Mesodermal cell (in vitro differentiated cells): ENCODE data around the gene FAM156A.
"Not testable (repeated sequence)": the region's sequence is repeated elsewhere in the genome, so short reads cannot be mapped to it uniquely, and the experiment has no call there.

Experiments
- H3K27ac ChIP-seq: 2 replicates; pipeline ENCODE4 v1.7.0; 2013; ENCODE audit warnings: mild to moderate bottlenecking, low read depth, low read length, moderate library complexity; ENCODE audit not compliant: severe bottlenecking
- H3K36me3 ChIP-seq: 2 replicates; pipeline ENCODE4 v1.7.1; 2013; ENCODE audit warnings: mild to moderate bottlenecking, low read length, moderate library complexity; ENCODE audit not compliant: control insufficient read depth, insufficient read depth
- H3K4me1 ChIP-seq: one replicate; pipeline ENCODE4 v1.7.1; 2013; ENCODE audit warnings: mild to moderate bottlenecking, low read length; ENCODE audit not compliant: insufficient read depth, control insufficient read depth, poor library complexity, severe bottlenecking
- H3K4me3 ChIP-seq: 2 replicates; pipeline ENCODE4 v1.7.0; 2013; ENCODE audit warnings: low read length, control low read depth, mild to moderate bottlenecking; ENCODE audit not compliant: insufficient read depth, poor library complexity, severe bottlenecking; ENCODE audit errors: extremely low read depth
- H3K9me3 ChIP-seq: 2 replicates; pipeline ENCODE4 v1.7.1; 2013; ENCODE audit warnings: mild to moderate bottlenecking, low read length, moderate library complexity; ENCODE audit not compliant: control insufficient read depth
- WGBS, 2 experiments: methylation state at CpG; one replicate each; pipeline ENCODE4 v1.1.5; 2013; ENCODE audit warnings: missing lambda C conversion rate in 2 of 2; ENCODE audit not compliant: insufficient coverage in 2 of 2; 5-methylcytosine and 5-hydroxymethylcytosine counted together

The FAM156A gene

DNA sequence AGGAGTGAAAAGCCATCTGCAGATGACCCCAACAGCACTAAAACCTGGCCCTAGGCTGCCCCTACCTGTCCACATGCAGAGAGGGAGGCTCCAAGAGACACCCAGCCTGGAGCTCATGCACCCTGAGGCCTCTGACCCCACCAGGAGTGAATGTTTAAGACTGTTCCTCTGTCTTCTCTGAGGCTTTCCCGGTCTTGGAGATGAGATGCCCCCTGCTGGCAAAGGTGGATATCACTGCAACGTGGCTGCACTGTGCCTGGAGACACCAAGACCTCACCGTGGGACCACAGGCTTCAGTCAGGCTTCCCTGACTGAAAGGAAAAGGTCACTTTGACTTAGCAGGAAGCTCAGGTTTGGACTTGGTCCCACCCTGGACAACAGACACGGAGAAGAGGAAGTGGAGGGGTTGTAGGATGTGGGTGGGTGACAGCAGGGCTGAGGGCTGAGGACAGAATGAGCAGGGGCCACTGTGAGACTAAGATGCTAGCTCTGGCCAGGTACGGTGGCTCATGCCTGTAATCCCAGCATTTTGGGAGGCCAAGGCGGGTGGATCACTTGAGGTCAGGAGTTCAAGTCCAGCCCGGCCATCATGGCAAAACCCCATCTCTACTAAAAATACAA lies 31.8 kb upstream of the FAM156A start:
- not testable (repeated sequence) for H3K9me3 ChIP-seq, H3K4me3 ChIP-seq, H3K36me3 ChIP-seq, H3K27ac ChIP-seq, H3K4me1 ChIP-seq
- WGBS, 2 experiments = 0% methylated on average over 1 to 3 of the region's 7 CpGs

DNA sequence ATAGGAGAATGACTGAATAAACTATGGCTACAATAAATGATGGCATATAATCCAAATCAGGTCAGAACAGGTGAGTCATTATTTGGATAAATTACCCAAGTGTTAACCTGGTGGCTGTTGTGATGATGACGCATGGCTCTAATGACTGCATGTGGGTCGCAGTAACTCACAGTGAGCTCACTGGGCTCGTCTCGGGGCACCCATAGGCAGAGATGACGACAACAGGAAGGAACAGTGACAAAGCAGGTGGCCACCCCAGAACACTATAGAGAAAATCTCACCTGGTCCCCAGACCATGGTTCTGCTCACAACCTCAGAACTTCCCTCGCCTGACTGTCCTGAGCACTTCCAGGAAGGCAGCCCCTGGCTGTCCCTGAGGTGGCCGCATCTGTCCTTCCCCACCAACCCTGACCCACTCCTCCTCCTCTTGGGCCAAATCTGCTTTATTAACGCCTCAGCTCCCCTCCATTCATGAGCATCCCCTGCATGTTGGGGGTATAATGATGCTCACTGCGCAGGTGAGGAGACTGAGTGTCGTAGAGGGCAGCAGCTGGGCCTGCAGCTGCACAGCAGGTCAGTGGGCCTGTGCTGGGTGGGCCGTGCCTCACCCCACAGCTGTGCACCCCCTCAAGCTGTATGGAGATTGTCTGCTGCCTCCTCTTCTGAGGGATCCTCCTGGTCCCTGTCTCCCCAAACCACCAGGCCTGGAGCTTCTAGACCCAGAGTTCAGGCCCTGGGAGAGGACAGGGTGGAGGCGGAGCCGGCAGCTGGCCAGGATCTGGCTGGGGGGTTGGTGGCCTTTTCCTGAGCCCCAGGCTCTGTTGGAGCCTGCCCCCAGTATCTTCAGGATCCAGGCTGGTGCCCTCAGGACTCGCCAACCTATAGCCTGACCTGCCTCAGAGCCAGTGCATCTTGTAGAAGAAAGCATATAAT lies 30.9 kb upstream of the FAM156A start:
- Histone ChIP-seq H3K4me1 (peaks cover 1% of the 10 kb centered on the region), H3K27ac (no peak overlapping the region), H3K9me3 (no peaks in the 10 kb centered on the region), H3K36me3 (no peaks in the 10 kb centered on the region), H3K4me3 (no peak overlapping the region)
- WGBS, 2 experiments = 100% methylated on average over 2 to 4 of the region's 14 CpGs

DNA sequence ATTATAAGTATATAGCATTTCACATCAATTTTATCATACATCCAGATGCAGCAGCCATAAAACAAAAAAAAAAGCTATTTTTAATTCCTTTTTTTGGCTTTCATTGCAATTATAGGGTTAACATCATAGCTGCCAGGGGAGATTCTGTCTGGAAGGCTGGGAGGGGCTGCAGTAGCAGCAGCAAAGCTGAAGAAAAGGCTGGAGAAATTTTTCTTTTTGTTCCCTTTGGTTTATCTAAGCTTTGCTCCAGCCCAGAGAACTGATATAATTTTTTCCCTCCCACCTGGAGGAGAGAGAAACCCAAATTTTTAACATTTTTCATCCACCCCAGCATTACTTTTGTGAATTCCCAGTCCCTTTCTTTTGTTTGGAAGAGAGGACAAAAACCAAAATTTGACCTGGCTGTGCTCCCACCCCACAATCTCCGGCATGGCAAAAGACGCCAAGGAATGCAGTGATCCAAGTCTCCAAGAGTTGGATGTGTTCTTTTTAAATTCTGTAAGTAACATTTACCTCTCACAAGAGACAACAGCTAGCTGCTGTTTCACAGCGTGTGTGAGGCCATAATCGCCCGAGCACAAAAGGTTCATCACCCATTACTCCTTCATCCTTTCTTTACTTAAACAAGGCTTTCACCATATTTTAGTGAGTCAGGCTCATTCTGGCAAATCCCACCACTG lies 25.1 kb upstream of the FAM156A start:
- Histone ChIP-seq H3K27ac (peak overlapping the region; percentile 71), H3K36me3 (no peaks in the 10 kb centered on the region), H3K9me3 (no peaks in the 10 kb centered on the region), H3K4me3 (no peak overlapping the region), H3K4me1 (peaks cover 18% of the 10 kb centered on the region)
- WGBS, 2 experiments = no CpG with 5 or more reads among the region's 5 CpGs

DNA sequence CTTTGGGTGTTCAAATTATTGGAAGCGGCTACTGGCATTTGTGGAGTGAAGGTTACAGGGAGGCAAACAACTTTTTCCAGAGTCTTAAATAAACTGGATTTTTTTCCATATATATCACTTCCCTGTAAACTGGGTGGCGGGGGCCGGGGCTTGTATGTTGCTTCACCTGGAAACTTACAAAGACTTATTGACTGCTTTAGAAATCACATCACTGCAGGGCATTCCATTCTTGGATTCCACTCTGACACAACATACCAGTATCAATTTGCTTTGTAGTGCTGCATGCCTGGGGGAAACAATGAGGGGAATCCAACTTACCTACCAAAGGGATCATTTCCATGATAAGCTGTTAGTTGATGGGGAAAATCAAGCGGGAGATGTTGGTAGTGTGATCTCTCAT lies 21.7 kb upstream of the FAM156A start:
- 100% methylated on average over 2 of the region's 4 CpGs; no CpG with 5 or more reads in 1 of the 2 experiments for WGBS, 2 experiments
- Histone ChIP-seq H3K36me3 (no peaks in the 10 kb centered on the region), H3K27ac (peak overlapping the region; percentile 84), H3K4me1 (peaks cover 18% of the 10 kb centered on the region), H3K4me3 (no peak overlapping the region), H3K9me3 (no peaks in the 10 kb centered on the region)

DNA sequence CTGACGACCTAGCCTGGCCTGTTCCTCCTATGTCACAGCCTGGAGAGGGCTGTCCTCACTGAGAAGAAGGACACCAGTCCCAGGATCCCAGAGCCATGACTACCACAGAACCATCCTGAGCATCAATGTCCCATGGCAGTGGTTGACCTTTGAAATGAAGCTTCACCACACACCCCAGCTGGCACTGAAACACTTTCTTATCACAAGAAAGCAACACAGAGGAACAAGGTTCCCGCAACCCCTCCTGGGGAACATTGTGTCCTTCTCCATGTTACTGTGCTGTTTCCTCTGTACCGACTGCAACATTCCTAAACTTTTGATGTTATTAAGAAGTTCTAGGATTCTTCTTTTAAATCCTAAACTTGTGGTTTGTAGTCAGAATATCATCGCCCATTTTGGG lies 21.2 kb upstream of the FAM156A start:
- Histone ChIP-seq H3K4me1 (peaks cover 18% of the 10 kb centered on the region), H3K27ac (peak overlapping the region; percentile 84), H3K36me3 (no peaks in the 10 kb centered on the region)

DNA sequence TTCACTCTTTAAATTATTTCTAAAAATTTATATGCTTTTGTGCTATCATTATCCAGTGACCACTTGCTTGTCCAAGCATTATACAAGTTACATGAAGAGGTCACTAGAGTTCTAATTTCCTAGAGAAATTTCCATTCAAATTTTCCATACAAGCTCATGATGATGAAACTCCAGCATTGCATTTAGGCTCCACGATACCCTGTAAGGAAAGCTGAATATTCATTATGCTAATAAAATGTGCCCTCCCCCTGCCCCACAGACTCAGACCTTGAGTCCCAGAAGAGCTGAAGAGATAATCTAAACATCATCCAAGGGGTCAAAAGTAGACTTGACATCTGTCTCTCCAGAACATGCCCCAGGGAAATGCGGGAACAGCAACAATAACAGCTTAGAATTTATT lies 19.6 kb upstream of the FAM156A start:
- Histone ChIP-seq H3K27ac (no peak overlapping the region), H3K9me3 (no peaks in the 10 kb centered on the region), H3K4me3 (no peak overlapping the region), H3K4me1 (peaks cover 10% of the 10 kb centered on the region), H3K36me3 (no peaks in the 10 kb centered on the region)
- WGBS, 2 experiments = no CpG with 5 or more reads among the region's 2 CpGs

More for the DNA sequence above, 21.2 kb upstream of the FAM156A start:
- Histone ChIP-seq H3K9me3 (no peaks in the 10 kb centered on the region), H3K4me3 (no peak overlapping the region)
- 60% methylated on average over 1 of the region's 4 CpGs; no CpG with 5 or more reads in 1 of the 2 experiments for WGBS, 2 experiments

DNA sequence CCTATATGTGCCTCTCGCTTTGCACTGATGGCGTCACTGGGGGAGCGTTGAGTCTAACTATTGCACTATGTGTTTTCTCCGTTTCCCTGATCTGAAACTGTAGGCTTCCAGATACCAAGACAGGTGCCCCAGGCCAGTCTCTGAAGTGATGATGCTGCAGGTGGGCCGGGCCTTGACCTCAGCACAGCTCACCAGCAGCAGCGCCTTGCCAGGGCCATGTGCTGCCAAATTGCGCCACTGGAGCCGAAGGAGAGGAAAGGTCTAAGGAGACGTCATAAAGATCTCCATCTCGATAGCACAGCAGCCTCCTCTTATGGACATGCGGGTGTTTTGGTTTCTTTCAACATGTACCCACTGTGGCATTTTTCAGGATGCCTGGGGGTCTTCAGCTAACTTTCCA lies 17.3 kb upstream of the FAM156A start:
- not testable (repeated sequence) for H3K4me1 ChIP-seq, H3K9me3 ChIP-seq, H3K27ac ChIP-seq, H3K36me3 ChIP-seq, H3K4me3 ChIP-seq
- WGBS, 2 experiments = no CpG with 5 or more reads among the region's 11 CpGs

DNA sequence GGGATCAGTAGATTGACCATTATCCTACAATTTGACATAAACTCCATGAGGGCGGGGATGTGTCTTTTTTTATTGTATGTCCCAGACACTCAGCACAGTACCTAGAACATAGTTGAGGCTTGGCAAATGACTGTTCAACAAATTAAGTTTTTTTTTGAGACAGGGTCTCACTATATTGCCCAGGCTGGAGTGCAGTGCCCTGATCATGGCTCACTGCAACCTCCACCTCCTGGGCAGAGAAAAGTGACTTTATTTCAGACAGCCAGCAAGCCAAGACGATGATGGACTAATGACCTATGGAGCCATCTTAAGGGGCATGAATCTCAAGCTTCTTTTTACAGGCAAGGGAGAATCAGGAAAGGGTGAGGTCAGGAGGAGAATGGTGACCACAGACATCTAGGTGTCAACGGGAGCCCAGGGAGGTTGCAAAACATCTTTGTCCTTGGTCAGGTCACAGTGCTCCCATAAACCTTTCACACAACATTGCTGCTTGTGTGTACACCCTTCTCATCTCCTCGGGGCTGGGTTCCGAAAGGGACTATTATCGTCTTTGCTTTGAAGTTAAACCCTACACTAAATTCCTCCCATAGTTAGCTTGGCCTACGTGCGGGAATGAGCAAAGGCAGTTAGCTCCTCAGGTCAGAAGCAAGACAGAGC lies 16.1 kb upstream of the FAM156A start:
- 100% methylated on average over 1 of the region's 8 CpGs; no CpG with 5 or more reads in 1 of the 2 experiments for WGBS, 2 experiments
- H3K36me3 ChIP-seq, H3K27ac ChIP-seq, H3K4me3 ChIP-seq, H3K4me1 ChIP-seq, H3K9me3 ChIP-seq: not testable (repeated sequence)

DNA sequence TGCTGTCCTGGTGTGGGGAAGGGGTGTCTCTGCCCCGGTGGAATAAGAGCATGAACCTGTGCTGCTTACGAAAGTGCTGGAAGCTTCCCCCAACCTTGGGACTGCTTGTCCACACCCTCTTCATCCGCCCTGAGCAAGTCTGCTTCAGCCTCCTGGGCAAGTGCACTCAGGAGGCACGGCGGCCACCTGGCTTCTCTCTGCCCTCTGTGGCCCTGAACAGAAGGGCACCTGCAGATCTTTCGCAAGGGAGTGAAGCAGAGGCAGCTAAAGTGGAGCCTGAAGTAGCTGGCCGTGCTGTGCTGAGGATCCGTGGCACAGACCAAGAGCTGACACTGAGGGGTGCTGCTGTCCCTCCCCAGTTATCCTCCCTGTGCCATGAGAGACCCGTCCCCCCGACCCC lies 9.6 kb upstream of the FAM156A start:
- H3K9me3 ChIP-seq, H3K36me3 ChIP-seq, H3K27ac ChIP-seq, H3K4me1 ChIP-seq, H3K4me3 ChIP-seq: not testable (repeated sequence)
- no CpG with 5 or more reads among the region's 10 CpGs for WGBS, 2 experiments

DNA sequence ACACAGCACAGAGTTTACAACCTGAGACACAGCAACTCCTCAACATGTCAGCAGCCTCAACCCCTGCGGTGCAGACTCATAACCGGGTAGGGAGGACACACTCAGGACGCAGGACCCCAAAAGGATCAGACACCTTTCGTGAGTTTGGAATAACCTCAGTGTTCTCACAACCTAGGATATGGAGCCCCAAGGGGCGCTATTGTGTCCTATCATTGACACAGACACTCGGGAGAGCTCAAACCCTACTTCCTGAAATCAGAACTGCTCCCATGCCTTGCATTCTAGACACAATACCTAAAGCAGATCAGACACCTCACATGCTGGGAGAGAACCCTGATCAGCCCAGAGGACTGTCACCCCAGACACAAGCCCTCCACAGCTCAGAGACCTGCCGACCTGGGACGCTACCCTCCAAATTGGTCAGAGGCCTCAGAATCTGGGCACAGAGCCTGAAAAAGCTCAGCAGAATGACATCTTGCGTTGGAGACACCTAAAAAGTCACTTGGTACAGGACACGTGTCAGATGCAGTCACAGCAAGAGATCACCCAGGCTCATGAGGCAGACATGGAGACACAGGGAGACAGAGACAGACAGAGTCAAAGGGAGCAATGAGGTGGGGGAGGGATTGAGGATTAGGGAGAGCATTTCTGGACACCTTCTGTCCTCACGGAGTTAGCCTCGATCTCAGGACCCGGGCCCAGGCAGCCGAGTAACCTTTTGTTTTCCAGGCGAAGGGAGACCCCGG lies 8.8 kb upstream of the FAM156A start:
- not testable (repeated sequence) for H3K36me3 ChIP-seq, H3K4me1 ChIP-seq, H3K27ac ChIP-seq, H3K4me3 ChIP-seq, H3K9me3 ChIP-seq
- no CpG with 5 or more reads among the region's 16 CpGs for WGBS, 2 experiments
